HEK293 (cell line): Measurements from ENCODE around the gene PAX7.

ENCODE experiments used
- CTCF ChIA-PET: fragments of 350-600 bp; formaldehyde crosslinking; extraction: SDS; loops from one replicate; lab custom pipeline; 2021; ENCODE audit warnings: antibody characterized with exemption; lab: Yijun Ruan, JAX
- POLR2A ChIA-PET: fragments of 300-600 bp; formaldehyde crosslinking; extraction: SDS; loops from one replicate; lab custom pipeline; 2020; ENCODE audit warnings: antibody characterized with exemption, inconsistent platforms; lab: Yijun Ruan, JAX
- H3K27ac ChIP-seq: fragments of 200-500 bp; sonication (Bioruptor generic); 2 replicates; pipeline ENCODE4 v1.5.1; 2014; ENCODE audit warnings: low read depth, low read length, control low read depth, inconsistent platforms; ENCODE audit errors: extremely low read depth
- H3K36me3 ChIP-seq, 2 experiments: fragments of 200-500 bp in 1 of 2; sonication (Bioruptor generic) in 1 of 2; 1 replicate in 1 of 2; 2 replicates in 1 of 2; pipeline ENCODE4 v1.5.1; 2014 to 2017; ENCODE audit warnings: inconsistent platforms in 2 of 2, low read length in 2 of 2; ENCODE audit not compliant: control insufficient read depth in 2 of 2, insufficient read depth in 1 of 2
- H3K4me1 ChIP-seq: fragments of 200-500 bp; sonication (Bioruptor generic); 2 replicates; pipeline ENCODE4 v1.5.1; 2014; ENCODE audit warnings: mild to moderate bottlenecking, low read length, inconsistent platforms; ENCODE audit not compliant: control insufficient read depth, insufficient read depth
- H3K4me3 ChIP-seq: 2 replicates; pipeline ENCODE4 v1.5.1; 2011; ENCODE audit warnings: low read depth, mild to moderate bottlenecking, control low read depth, low read length, moderate library complexity
- H3K9me3 ChIP-seq: fragments of 200-500 bp; sonication (Bioruptor generic); 2 replicates; pipeline ENCODE4 v1.5.1; 2014; ENCODE audit warnings: low read depth, low read length, inconsistent platforms; ENCODE audit not compliant: control insufficient read depth, insufficient read depth
- FEZF1 ChIP-seq: fragments of 450-650 bp; formaldehyde crosslinking; IDR thresholded peaks from 2 replicates; pipeline ENCODE4 v1.5.1; 2016; ENCODE audit warnings: missing biosample characterization, missing genetic modification characterization
- GFI1B ChIP-seq: fragments of 450-650 bp; formaldehyde crosslinking; IDR thresholded peaks from 2 replicates; pipeline ENCODE4 v1.5.1; 2016; ENCODE audit warnings: missing biosample characterization, missing genetic modification characterization
- HOXA7 ChIP-seq: sonication (generic); formaldehyde crosslinking; IDR thresholded peaks from 2 replicates; pipeline ENCODE4 v1.8.1; 2022; ENCODE audit warnings: missing genetic modification reagents, borderline replicate concordance
- KLF10 ChIP-seq: fragments of 450-650 bp; IDR thresholded peaks from 2 replicates; pipeline ENCODE4 v1.5.1; 2018; ENCODE audit warnings: missing biosample characterization, mild to moderate bottlenecking, missing genetic modification characterization
- MZF1 ChIP-seq: fragments of 450-650 bp; formaldehyde crosslinking; IDR thresholded peaks from 2 replicates; pipeline ENCODE4 v1.5.1; 2017; ENCODE audit warnings: missing biosample characterization, missing genetic modification characterization, borderline replicate concordance
- PRDM1 ChIP-seq: fragments of 450-650 bp; formaldehyde crosslinking; IDR thresholded peaks from 2 replicates; pipeline ENCODE4; 2016; ENCODE audit warnings: missing biosample characterization, missing genetic modification characterization
- ZFP37 ChIP-seq: fragments of 450-650 bp; formaldehyde crosslinking; IDR thresholded peaks from 2 replicates; pipeline ENCODE4 v1.5.1; 2016; ENCODE audit warnings: missing biosample characterization, missing genetic modification characterization
- ZNF10 ChIP-seq: fragments of 450-650 bp; formaldehyde crosslinking; IDR thresholded peaks from 2 replicates; pipeline ENCODE4 v1.5.1; 2017; ENCODE audit warnings: missing biosample characterization, missing genetic modification characterization
- ZNF155 ChIP-seq: fragments of 450-650 bp; formaldehyde crosslinking; IDR thresholded peaks from 2 replicates; pipeline ENCODE4 v1.5.1; 2016; ENCODE audit warnings: missing biosample characterization, missing genetic modification characterization
- ZNF157 ChIP-seq: fragments of 450-650 bp; formaldehyde crosslinking; IDR thresholded peaks from 2 replicates; pipeline ENCODE4 v1.5.1; 2016; ENCODE audit warnings: missing biosample characterization, missing genetic modification characterization
- ZNF18 ChIP-seq: fragments of 450-650 bp; formaldehyde crosslinking; IDR thresholded peaks from 2 replicates; pipeline ENCODE4 v1.5.1; 2016; ENCODE audit warnings: missing biosample characterization, missing genetic modification characterization
- ZNF211 ChIP-seq: fragments of 450-650 bp; formaldehyde crosslinking; IDR thresholded peaks from 2 replicates; pipeline ENCODE4 v1.5.1; 2016; ENCODE audit warnings: low read depth, missing biosample characterization, missing genetic modification characterization
- ZNF23 ChIP-seq: fragments of 450-650 bp; formaldehyde crosslinking; IDR thresholded peaks from 2 replicates; pipeline ENCODE4 v1.5.1; 2016; ENCODE audit warnings: missing biosample characterization, missing genetic modification characterization, borderline replicate concordance
- ZNF324 ChIP-seq: fragments of 450-650 bp; formaldehyde crosslinking; IDR thresholded peaks from 2 replicates; pipeline ENCODE4 v1.5.1; 2016; ENCODE audit warnings: missing biosample characterization, missing genetic modification characterization
- ZNF335 ChIP-seq: fragments of 450-650 bp; formaldehyde crosslinking; conservative IDR thresholded peaks from 2 replicates; pipeline ENCODE4 v1.5.1; 2016; ENCODE audit warnings: missing biosample characterization, missing genetic modification characterization
- ZNF426 ChIP-seq: fragments of 450-650 bp; formaldehyde crosslinking; IDR thresholded peaks from 2 replicates; pipeline ENCODE4 v1.5.1; 2017; ENCODE audit warnings: missing biosample characterization, missing genetic modification characterization, mild to moderate bottlenecking, inconsistent platforms, moderate library complexity
- ZNF514 ChIP-seq: fragments of 450-650 bp; formaldehyde crosslinking; IDR thresholded peaks from 2 replicates; pipeline ENCODE4 v1.5.1; 2016; ENCODE audit warnings: missing biosample characterization, missing genetic modification characterization
- ZNF544 ChIP-seq: fragments of 450-650 bp; formaldehyde crosslinking; IDR thresholded peaks from 2 replicates; pipeline ENCODE4 v1.5.0; 2017; ENCODE audit warnings: missing biosample characterization, missing genetic modification characterization
- ZNF548 ChIP-seq: fragments of 450-650 bp; formaldehyde crosslinking; IDR thresholded peaks from 2 replicates; pipeline ENCODE4 v1.5.1; 2016; ENCODE audit warnings: missing biosample characterization, missing genetic modification characterization
- ZNF558 ChIP-seq: fragments of 450-650 bp; formaldehyde crosslinking; IDR thresholded peaks from 2 replicates; pipeline ENCODE4 v1.5.1; 2016; ENCODE audit warnings: missing biosample characterization, missing genetic modification characterization
- ZNF660 ChIP-seq: fragments of 450-650 bp; IDR thresholded peaks from 2 replicates; pipeline ENCODE4 v1.5.1; 2018; ENCODE audit warnings: missing biosample characterization, mild to moderate bottlenecking, missing genetic modification characterization
- ZNF664 ChIP-seq: fragments of 450-650 bp; formaldehyde crosslinking; IDR thresholded peaks from 2 replicates; pipeline ENCODE4 v1.5.1; 2016; ENCODE audit warnings: missing biosample characterization, missing genetic modification characterization
- ZNF747 ChIP-seq: fragments of 450-650 bp; formaldehyde crosslinking; IDR thresholded peaks from 2 replicates; pipeline ENCODE4 v1.5.1; 2016; ENCODE audit warnings: missing biosample characterization, missing genetic modification characterization
- ZXDB ChIP-seq: fragments of 450-650 bp; formaldehyde crosslinking; IDR thresholded peaks from 2 replicates; pipeline ENCODE4 v1.5.1; 2016; ENCODE audit warnings: missing biosample characterization, missing genetic modification characterization
- TF ChIP-seq, protein P1 (sequence below): fragments of 450-650 bp; formaldehyde crosslinking; IDR thresholded peaks from 2 replicates; pipeline ENCODE4 v1.5.1; 2016; ENCODE audit warnings: missing biosample characterization, missing genetic modification characterization
- TF ChIP-seq, protein P2 (sequence below): fragments of 450-650 bp; formaldehyde crosslinking; IDR thresholded peaks from 2 replicates; pipeline ENCODE4; 2016; ENCODE audit warnings: missing biosample characterization, missing genetic modification characterization
- TF ChIP-seq, protein P3 (sequence below): fragments of 450-650 bp; formaldehyde crosslinking; IDR thresholded peaks from 2 replicates; pipeline ENCODE4 v1.5.1; 2016; ENCODE audit warnings: missing biosample characterization, missing genetic modification characterization

PAX7 gene

DNA sequence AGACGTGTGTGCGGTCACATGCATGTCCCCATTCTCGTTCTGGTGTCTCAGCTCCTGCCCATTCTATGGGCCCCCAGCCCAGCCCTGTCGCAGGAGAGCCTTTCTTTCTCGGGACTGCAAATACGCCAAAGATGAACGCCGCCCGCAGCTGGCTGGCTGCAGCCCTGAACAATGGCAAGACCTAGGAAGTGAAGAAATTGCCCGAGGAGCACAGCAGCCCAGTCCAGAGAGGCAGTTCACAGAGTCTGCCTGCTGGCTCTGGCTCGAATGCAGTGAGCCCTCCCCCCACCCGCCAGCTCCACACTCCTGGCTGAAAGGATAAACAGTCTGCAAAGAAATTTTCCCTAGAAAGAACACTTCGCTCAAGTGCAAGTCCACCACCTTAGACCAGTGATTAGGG, 23.3 kb downstream of the PAX7 start:
- no peak for TF ChIP-seq MZF1
- no peak for TF ChIP-seq GFI1B (tag by site-specific recombination)
- TF ChIP-seq ZNF747 (tag by site-specific recombination): no peak
- no peak for TF ChIP-seq ZNF664 (tag by site-specific recombination)
- TF ChIP-seq ZNF660 (tag by site-specific recombination): no peak
- no peak for TF ChIP-seq ZNF335 (tag by site-specific recombination)
- TF ChIP-seq ZXDB (tag by site-specific recombination): no peak
- no peak for TF ChIP-seq ZNF211
- TF ChIP-seq KLF10 (tag by site-specific recombination): no peak
- TF ChIP-seq ZFP37 (tag by site-specific recombination): no peak
- TF ChIP-seq ZNF157 (tag by site-specific recombination): no peak
- no peak for TF ChIP-seq FEZF1 (tag by site-specific recombination)
- TF ChIP-seq ZNF514 (tag by site-specific recombination): no peak
- no peak for TF ChIP-seq PRDM1 (tag by site-specific recombination)
- ChIA-PET CTCF (interaction anchor here (0.7 to 1.5 kb wide), 3 partner anchors 11 to 169 kb away, joined by 3 to 4 read pairs (median 3); no protein-coding TSS in a partner anchor), POLR2A (no interaction called here)
- Histone ChIP-seq H3K4me1 (no peaks in the 10 kb centered on the region; the same call in 1 of the 2 replicates), H3K36me3 (no peaks in the 10 kb centered on the region), H3K4me3 (no peak overlapping the region), H3K9me3 (no peaks in the 10 kb centered on the region), H3K27ac (no peak overlapping the region)

GRCh38 chr1:18654599-18654998, 24.0 kb downstream of the PAX7 start:
- ChIA-PET CTCF (interaction anchor here (1.1 to 1.5 kb wide), 2 partner anchors 10 to 56 kb away, joined by 3 to 4 read pairs; no protein-coding TSS in a partner anchor), POLR2A (no interaction called here)
- TF ChIP-seq, protein P1, sequence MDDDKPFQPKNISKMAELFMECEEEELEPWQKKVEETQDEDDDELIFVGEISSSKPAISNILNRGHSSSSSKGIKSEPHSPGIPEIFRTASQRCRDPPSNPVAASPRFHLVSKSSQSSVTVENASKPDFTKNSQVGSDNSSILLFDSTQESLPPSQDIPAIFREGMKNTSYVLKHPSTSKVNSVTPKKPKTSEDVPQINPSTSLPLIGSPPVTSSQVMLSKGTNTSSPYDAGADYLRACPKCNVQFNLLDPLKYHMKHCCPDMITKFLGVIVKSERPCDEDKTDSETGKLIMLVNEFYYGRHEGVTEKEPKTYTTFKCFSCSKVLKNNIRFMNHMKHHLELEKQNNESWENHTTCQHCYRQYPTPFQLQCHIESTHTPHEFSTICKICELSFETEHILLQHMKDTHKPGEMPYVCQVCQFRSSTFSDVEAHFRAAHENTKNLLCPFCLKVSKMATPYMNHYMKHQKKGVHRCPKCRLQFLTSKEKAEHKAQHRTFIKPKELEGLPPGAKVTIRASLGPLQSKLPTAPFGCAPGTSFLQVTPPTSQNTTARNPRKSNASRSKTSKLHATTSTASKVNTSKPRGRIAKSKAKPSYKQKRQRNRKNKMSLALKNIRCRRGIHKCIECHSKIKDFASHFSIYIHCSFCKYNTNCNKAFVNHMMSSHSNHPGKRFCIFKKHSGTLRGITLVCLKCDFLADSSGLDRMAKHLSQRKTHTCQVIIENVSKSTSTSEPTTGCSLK (tag by site-specific recombination): no peak
- TF ChIP-seq, protein P2, sequence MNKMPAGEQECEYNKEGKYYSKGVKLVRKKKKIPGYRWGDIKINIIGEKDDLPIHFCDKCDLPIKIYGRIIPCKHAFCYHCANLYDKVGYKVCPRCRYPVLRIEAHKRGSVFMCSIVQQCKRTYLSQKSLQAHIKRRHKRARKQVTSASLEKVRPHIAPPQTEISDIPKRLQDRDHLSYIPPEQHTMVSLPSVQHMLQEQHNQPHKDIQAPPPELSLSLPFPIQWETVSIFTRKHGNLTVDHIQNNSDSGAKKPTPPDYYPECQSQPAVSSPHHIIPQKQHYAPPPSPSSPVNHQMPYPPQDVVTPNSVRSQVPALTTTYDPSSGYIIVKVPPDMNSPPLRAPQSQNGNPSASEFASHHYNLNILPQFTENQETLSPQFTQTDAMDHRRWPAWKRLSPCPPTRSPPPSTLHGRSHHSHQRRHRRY (tag by site-specific recombination): no peak
- TF ChIP-seq ZNF548 (tag by site-specific recombination): no peak
- no peak for TF ChIP-seq ZNF426 (tag by site-specific recombination)
- no peak for TF ChIP-seq ZNF10
- TF ChIP-seq ZNF155 (tag by site-specific recombination): no peak
- no peak for TF ChIP-seq HOXA7
- no peak for TF ChIP-seq ZNF324
- TF ChIP-seq ZNF18 (tag by site-specific recombination): no peak
- no peak for TF ChIP-seq ZNF558
- TF ChIP-seq ZNF544: no peak
- no peak for TF ChIP-seq ZNF23 (tag by site-specific recombination)
- TF ChIP-seq, protein P3, sequence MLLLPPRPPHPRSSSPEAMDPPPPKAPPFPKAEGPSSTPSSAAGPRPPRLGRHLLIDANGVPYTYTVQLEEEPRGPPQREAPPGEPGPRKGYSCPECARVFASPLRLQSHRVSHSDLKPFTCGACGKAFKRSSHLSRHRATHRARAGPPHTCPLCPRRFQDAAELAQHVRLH (tag by site-specific recombination): no peak
- no peaks in the 10 kb centered on the region; the same call in 1 of the 2 replicates for H3K4me1 ChIP-seq
- no peaks in the 10 kb centered on the region for H3K36me3 ChIP-seq
- H3K27ac ChIP-seq: no peak overlapping the region
- no peak overlapping the region for H3K4me3 ChIP-seq
- no peaks in the 10 kb centered on the region for H3K9me3 ChIP-seq
